Measurements from ENCODE around the gene FAM227B.

GRCh38 chr15:49490966-49491365 lies 129.7 kb downstream of the FAM227B start:
- no peak for TF ChIP-seq POLR2A (IDR thresholded peaks at IDR 0.05)
- TF ChIP-seq POLR2AphosphoS5 (IDR thresholded peaks at IDR 0.05): no peak
